A549 (cell line): ENCODE measurements around the gene TPO. TPM values are rescaled to one million over a fixed set of nuclear protein-coding genes. Genes with fewer than 3 reads are reported as not detected.

Source experiments
- ATAC-seq, 2 experiments: fragments of 200-7000 bp in 1 of 2; fragments of >200 bp in 1 of 2; cut with Nextera tagmentation in 1 of 2; cut with Tn5 transposase in 1 of 2; 3 replicates each; pipeline versions ENCODE4 v1.8.0 to v1.9.1; 2018 to 2020; ENCODE audit warnings: mild to moderate bottlenecking in 1 of 2, moderate library complexity in 1 of 2
- CTCF ChIA-PET: fragments of 300-600 bp; sonication (Branson Sonifier 250); formaldehyde crosslinking; extraction: SDS; loops from one replicate; lab custom pipeline; 2021; ENCODE audit warnings: antibody characterized with exemption, inconsistent platforms; lab: Yijun Ruan, JAX
- POLR2A ChIA-PET: fragments of 350-600 bp; formaldehyde crosslinking; extraction: SDS; loops from one replicate; lab custom pipeline; 2021; ENCODE audit warnings: antibody characterized with exemption, inconsistent platforms; lab: Yijun Ruan, JAX
- DNase-seq, 2 experiments: peaks; one replicate each; pipeline versions ENCODE4 v3.0.0 to v3.0.0-alpha.2; 2011 to 2016; ENCODE audit warnings: low read depth in 1 of 2, low spot score in 1 of 2
- FAIRE-seq: peaks from 2 replicates; lab custom pipeline; 2011; peaks lifted over from hg19 to GRCh38; lab: Jason Lieb, UNC
- H3K27ac ChIP-seq, 2 experiments: fragments of >200 bp; sonication (Bioruptor Twin); formaldehyde crosslinking; 3 replicates each; pipeline ENCODE4 v1.5.1; 2016 to 2017
- H3K4me1 ChIP-seq: fragments of >200 bp; sonication (Bioruptor Twin); formaldehyde crosslinking; 3 replicates; pipeline ENCODE4 v1.6.1; 2016
- H3K4me2 ChIP-seq: fragments of >200 bp; sonication (Bioruptor Twin); formaldehyde crosslinking; 3 replicates; pipeline ENCODE4 v1.6.1; 2016
- H3K4me3 ChIP-seq: fragments of >200 bp; sonication (Bioruptor Twin); formaldehyde crosslinking; 3 replicates; pipeline ENCODE4 v1.5.1; 2016
- H3K9me3 ChIP-seq: fragments of >200 bp; sonication (Bioruptor Twin); formaldehyde crosslinking; 3 replicates; pipeline ENCODE4 v1.6.1; 2016
- CBX2 ChIP-seq: fragments of 200-600 bp; sonication (generic); IDR thresholded peaks from 2 replicates; pipeline ENCODE4 v1.6.1; 2016; ENCODE audit warnings: low read depth, mild to moderate bottlenecking, borderline replicate concordance
- CHD2 ChIP-seq: fragments of 150-350 bp; IDR thresholded peaks from 2 replicates; pipeline ENCODE4 v1.6.1; 2014; ENCODE audit warnings: low read length; ENCODE audit not compliant: partially characterized antibody
- EHMT2 ChIP-seq: fragments of 200-600 bp; sonication (generic); IDR thresholded peaks from 2 replicates; pipeline ENCODE4 v1.6.1; 2016; ENCODE audit warnings: antibody characterized with exemption, low read depth, mild to moderate bottlenecking, moderate library complexity
- FOSB ChIP-seq: fragments of 250-450 bp; sonication (Bioruptor Pico); IDR thresholded peaks from 2 replicates; pipeline ENCODE4 v1.5.0; 2020; ENCODE audit warnings: mild to moderate bottlenecking, moderate library complexity
- GATA3 ChIP-seq: IDR thresholded peaks from 2 replicates; pipeline ENCODE4 v1.6.1; 2012; ENCODE audit warnings: borderline replicate concordance
- HDAC2 ChIP-seq: fragments of 200-600 bp; sonication (generic); IDR thresholded peaks from 2 replicates; pipeline ENCODE4 v1.6.1; 2016
- HOXB13 ChIP-seq: fragments of 250-450 bp; sonication (Bioruptor Pico); IDR thresholded peaks from 2 replicates; pipeline ENCODE4 v1.5.0; 2020; ENCODE audit warnings: low read depth, mild to moderate bottlenecking, moderate library complexity
- JUNB ChIP-seq: fragments of >200 bp; sonication (Bioruptor Twin); formaldehyde crosslinking; IDR thresholded peaks from 2 replicates; pipeline ENCODE4 v1.6.1; 2016
- KDM1A ChIP-seq: fragments of 200-600 bp; sonication (generic); IDR thresholded peaks from 2 replicates; pipeline ENCODE4 v1.6.1; 2016; ENCODE audit warnings: low read depth, mild to moderate bottlenecking
- KDM5A ChIP-seq: fragments of 200-600 bp; sonication (generic); IDR thresholded peaks from 2 replicates; pipeline ENCODE4 v1.6.1; 2016; ENCODE audit warnings: antibody characterized with exemption, mild to moderate bottlenecking
- MAFK ChIP-seq: fragments of 450-650 bp; IDR thresholded peaks from 2 replicates; pipeline ENCODE4 v1.6.1; 2014; ENCODE audit not compliant: partially characterized antibody
- MAX ChIP-seq: IDR thresholded peaks from 2 replicates; pipeline ENCODE4 v1.6.1; 2012
- MYC ChIP-seq: IDR thresholded peaks from 2 replicates; pipeline ENCODE4 v1.6.1; 2012; ENCODE audit warnings: mild to moderate bottlenecking, inconsistent platforms, low read length, improper control_type of control experiment, borderline replicate concordance
- NPAS2 ChIP-seq: fragments of 250-450 bp; sonication (Bioruptor Pico); IDR thresholded peaks from 2 replicates; pipeline ENCODE4 v1.8.0; 2022; ENCODE audit warnings: mild to moderate bottlenecking, moderate library complexity, borderline replicate concordance
- TFCP2L1 ChIP-seq: fragments of 250-450 bp; sonication (Bioruptor Pico); IDR thresholded peaks from 2 replicates; pipeline ENCODE4 v1.5.0; 2021; ENCODE audit warnings: mild to moderate bottlenecking
- USF2 ChIP-seq: fragments of 450-650 bp; IDR thresholded peaks from 2 replicates; pipeline ENCODE4 v1.6.1; 2014; ENCODE audit warnings: antibody characterized with exemption
- WGBS: methylation state at CpG from one replicate; pipeline ENCODE4 v1.1.6; 2017; ENCODE audit errors: missing lambda C conversion rate; 5-methylcytosine and 5-hydroxymethylcytosine counted together
- polyA plus RNA-seq, 4 experiments: library from polyadenylated mRNA; depleted of rRNA in 3 of 4; stranded (reverse); fragments of >200 nt; fragmentation: RNase III in 1 of 4; extraction: RNeasy Plus Mini Kit Qiagen cat#74134 plus additional on column Dnase treatment in 1 of 4; gene quantifications; 2 replicates in 3 of 4; 3 replicates in 1 of 4; pipeline ENCODE4 v1.2.3, GENCODE V29; 2011 to 2017
- TF ChIP-seq, protein P1 (sequence below): fragments of 200-600 bp; sonication (generic); IDR thresholded peaks from 2 replicates; pipeline ENCODE4 v1.6.1; 2016; ENCODE audit warnings: antibody characterized with exemption, mild to moderate bottlenecking, moderate library complexity

The TPO gene
- polyA plus RNA-seq, 2 of the 4 experiments (the other 2 are of a cell fraction), result 0.05 TPM; not detected in 1

- Histone ChIP-seq H3K9me3 (no peaks in the 10 kb centered on the region), H3K4me1 (no peaks in the 10 kb centered on the region), H3K4me2 (no peak overlapping the region), H3K27ac (no peak overlapping the region), H3K4me3 (no peak overlapping the region)
- DNase-seq (no peak), FAIRE-seq (no peak)
- ChIA-PET CTCF (no interaction called here), POLR2A (no interaction called here)
- 29% methylated on average over 7 of the region's 7 CpGs for WGBS
- no peak for TF ChIP-seq KDM5A
- no peak for TF ChIP-seq TFCP2L1
- no peak for TF ChIP-seq FOSB (CRISPR knock-in tag)
- TF ChIP-seq JUNB, result no peak
- TF ChIP-seq NPAS2 (CRISPR knock-in tag), result no peak
- no peak for TF ChIP-seq MAX
- TF ChIP-seq CBX2, result no peak
- no peak for TF ChIP-seq GATA3
- no peak for TF ChIP-seq HDAC2
- TF ChIP-seq, protein P1, sequence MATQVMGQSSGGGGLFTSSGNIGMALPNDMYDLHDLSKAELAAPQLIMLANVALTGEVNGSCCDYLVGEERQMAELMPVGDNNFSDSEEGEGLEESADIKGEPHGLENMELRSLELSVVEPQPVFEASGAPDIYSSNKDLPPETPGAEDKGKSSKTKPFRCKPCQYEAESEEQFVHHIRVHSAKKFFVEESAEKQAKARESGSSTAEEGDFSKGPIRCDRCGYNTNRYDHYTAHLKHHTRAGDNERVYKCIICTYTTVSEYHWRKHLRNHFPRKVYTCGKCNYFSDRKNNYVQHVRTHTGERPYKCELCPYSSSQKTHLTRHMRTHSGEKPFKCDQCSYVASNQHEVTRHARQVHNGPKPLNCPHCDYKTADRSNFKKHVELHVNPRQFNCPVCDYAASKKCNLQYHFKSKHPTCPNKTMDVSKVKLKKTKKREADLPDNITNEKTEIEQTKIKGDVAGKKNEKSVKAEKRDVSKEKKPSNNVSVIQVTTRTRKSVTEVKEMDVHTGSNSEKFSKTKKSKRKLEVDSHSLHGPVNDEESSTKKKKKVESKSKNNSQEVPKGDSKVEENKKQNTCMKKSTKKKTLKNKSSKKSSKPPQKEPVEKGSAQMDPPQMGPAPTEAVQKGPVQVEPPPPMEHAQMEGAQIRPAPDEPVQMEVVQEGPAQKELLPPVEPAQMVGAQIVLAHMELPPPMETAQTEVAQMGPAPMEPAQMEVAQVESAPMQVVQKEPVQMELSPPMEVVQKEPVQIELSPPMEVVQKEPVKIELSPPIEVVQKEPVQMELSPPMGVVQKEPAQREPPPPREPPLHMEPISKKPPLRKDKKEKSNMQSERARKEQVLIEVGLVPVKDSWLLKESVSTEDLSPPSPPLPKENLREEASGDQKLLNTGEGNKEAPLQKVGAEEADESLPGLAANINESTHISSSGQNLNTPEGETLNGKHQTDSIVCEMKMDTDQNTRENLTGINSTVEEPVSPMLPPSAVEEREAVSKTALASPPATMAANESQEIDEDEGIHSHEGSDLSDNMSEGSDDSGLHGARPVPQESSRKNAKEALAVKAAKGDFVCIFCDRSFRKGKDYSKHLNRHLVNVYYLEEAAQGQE, result no peak
- TF ChIP-seq KDM1A, result no peak
- TF ChIP-seq MAFK, result no peak
- TF ChIP-seq, all 56 proteins: peak for 0
- no peak for ATAC-seq
Measured at GRCh38 chr2:1498176-1498575, 84.9 kb downstream of the TPO start.

DNA sequence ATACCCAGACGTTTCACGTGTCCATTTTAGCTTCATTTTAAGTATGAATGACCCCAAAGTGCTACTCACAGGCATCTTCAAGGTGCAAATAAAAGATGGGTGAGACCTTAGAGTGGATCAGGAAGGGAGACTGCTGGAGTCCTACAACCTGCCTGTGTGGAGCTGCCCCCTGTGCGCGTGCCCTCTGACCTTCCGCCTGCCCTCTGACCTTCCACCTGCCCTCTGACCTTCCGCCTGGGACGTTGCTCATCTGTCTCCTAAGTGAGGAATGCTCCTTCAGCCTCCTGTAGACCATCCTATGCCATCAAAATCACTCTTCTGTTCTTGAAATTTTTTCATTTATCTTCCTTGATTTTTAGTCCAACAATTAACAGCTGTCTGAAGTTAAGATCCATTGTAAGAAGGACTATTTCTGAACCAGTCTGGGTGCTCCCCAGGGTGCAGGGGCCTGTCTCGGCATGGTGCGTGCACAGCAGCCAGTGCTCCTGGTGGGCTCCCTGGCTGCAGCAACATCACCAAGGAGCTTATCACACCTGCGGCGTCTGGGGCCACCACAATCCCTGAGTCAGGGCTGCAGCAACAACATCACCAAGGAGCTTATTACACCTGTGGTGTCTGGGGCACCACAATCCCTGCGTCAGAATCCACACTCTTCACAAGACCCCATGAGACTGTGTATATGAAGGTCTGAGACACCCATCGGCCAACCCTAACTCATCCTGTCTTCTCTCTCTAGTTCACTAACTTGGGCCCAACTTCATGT, 86.0 kb downstream of the TPO start:
- ATAC-seq (no peak), DNase-seq (no peak), FAIRE-seq (no peak)
- WGBS, result 70% methylated on average over 13 of the region's 13 CpGs
- POLR2A ChIA-PET, result no interaction called here
- no peak overlapping the region for H3K4me2 ChIP-seq
- H3K4me1 ChIP-seq, result no peaks in the 10 kb centered on the region
- H3K9me3 ChIP-seq, result no peaks in the 10 kb centered on the region
- TF ChIP-seq KDM5A (no peak), EHMT2 (no peak), CHD2 (no peak)
- CTCF ChIA-PET, result no interaction called here
- no peak overlapping the region for H3K27ac ChIP-seq
- no peak overlapping the region for H3K4me3 ChIP-seq

GRCh38 chr2:1501038-1501851, 88.0 kb downstream of the TPO start:
- no peak for ATAC-seq
- no peak overlapping the region for H3K4me3 ChIP-seq
- no peaks in the 10 kb centered on the region for H3K4me1 ChIP-seq
- H3K9me3 ChIP-seq, result no peaks in the 10 kb centered on the region
- CTCF ChIA-PET, result interaction anchor here (0.6 kb wide), 1 partner anchor 10 kb away, joined by 4 read pairs; no protein-coding TSS in a partner anchor
- no peak overlapping the region for H3K4me2 ChIP-seq
- DNase-seq, result no peak
- FAIRE-seq, result no peak
- 37% methylated on average over 25 of the region's 27 CpGs for WGBS
- no peak overlapping the region for H3K27ac ChIP-seq
- POLR2A ChIA-PET, result no interaction called here
- TF ChIP-seq MYC (no peak), HOXB13 (CRISPR knock-in tag) (no peak), USF2 (no peak), TFCP2L1 (no peak)
